Fibroblast of villous mesenchyme (primary cell): ENCODE results near the gene RNASE11. TPM values are rescaled to one million over a fixed set of nuclear protein-coding genes. Genes with fewer than 3 reads are reported as not detected.
A peak's percentile ranks its signal among the peaks of the same experiment; 100 is the strongest.
"Not testable (repeated sequence)": the region's sequence is repeated elsewhere in the genome, so short reads cannot be mapped to it uniquely, and the experiment has no call there.

Source experiments
- DNase-seq: peaks from one replicate; pipeline ENCODE4 v3.0.0-alpha.2; 2010; ENCODE audit warnings: low read depth
- H3K4me3 ChIP-seq: 2 replicates; pipeline ENCODE4 v1.5.1; 2011; ENCODE audit warnings: low read depth, mild to moderate bottlenecking, low read length
- total RNA-seq: library from RNA; depleted of rRNA; stranded (reverse); fragments of >200 nt; gene quantifications from 2 replicates; pipeline ENCODE4 v1.2.3, GENCODE V29; 2012
- TF ChIP-seq, protein P1 (sequence below): IDR thresholded peaks from 2 replicates; pipeline ENCODE4 v1.5.1; 2012; ENCODE audit warnings: low read depth, mild to moderate bottlenecking, low read length; ENCODE audit not compliant: insufficient read depth

RNASE11 gene
- total RNA-seq, 1 donor, result not detected

- TF ChIP-seq, protein P1, sequence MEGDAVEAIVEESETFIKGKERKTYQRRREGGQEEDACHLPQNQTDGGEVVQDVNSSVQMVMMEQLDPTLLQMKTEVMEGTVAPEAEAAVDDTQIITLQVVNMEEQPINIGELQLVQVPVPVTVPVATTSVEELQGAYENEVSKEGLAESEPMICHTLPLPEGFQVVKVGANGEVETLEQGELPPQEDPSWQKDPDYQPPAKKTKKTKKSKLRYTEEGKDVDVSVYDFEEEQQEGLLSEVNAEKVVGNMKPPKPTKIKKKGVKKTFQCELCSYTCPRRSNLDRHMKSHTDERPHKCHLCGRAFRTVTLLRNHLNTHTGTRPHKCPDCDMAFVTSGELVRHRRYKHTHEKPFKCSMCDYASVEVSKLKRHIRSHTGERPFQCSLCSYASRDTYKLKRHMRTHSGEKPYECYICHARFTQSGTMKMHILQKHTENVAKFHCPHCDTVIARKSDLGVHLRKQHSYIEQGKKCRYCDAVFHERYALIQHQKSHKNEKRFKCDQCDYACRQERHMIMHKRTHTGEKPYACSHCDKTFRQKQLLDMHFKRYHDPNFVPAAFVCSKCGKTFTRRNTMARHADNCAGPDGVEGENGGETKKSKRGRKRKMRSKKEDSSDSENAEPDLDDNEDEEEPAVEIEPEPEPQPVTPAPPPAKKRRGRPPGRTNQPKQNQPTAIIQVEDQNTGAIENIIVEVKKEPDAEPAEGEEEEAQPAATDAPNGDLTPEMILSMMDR, result no peak
- no peak for DNase-seq
- no peak overlapping the region for H3K4me3 ChIP-seq
Measured at GRCh38 chr14:20620798-20621478, 33.1 kb upstream of the RNASE11 start.

GRCh38 chr14:20619688-20620087, 31.9 kb upstream of the RNASE11 start:
- not testable (repeated sequence) for DNase-seq, H3K4me3 ChIP-seq

DNA sequence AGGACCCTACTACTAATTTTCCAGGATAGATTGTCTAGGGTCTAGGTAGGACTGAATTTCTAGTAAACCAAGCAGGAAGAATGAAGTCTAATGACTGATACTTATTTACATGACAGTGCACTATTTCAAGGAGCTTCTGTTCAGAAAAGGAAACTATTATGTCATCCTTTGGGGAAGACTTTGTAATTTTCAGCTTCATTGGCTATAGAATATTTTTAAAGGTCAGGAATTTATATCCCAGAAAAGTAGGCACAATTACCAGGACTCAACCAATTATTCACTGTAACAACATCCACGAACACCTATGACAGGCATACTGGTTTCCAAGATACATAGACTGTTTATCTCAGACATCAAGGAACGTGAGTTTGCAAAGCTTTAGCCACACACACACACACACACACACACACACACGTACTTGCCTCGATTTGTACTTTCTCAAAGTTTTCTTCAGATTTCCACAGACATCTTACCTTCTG, 30.5 kb upstream of the RNASE11 start:
- no peak overlapping the region for H3K4me3 ChIP-seq
- DNase-seq, result no peak
- TF ChIP-seq, protein P1, result no peak

GRCh38 chr14:20617138-20618003, 29.6 kb upstream of the RNASE11 start:
- TF ChIP-seq, protein P1, result no peak
- no peak for DNase-seq
- H3K4me3 ChIP-seq, result no peak overlapping the region

- no peak overlapping the region for H3K4me3 ChIP-seq
- TF ChIP-seq, protein P1, result no peak
- DNase-seq, result no peak
Measured at GRCh38 chr14:20615996-20616395, 28.2 kb upstream of the RNASE11 start.

DNA sequence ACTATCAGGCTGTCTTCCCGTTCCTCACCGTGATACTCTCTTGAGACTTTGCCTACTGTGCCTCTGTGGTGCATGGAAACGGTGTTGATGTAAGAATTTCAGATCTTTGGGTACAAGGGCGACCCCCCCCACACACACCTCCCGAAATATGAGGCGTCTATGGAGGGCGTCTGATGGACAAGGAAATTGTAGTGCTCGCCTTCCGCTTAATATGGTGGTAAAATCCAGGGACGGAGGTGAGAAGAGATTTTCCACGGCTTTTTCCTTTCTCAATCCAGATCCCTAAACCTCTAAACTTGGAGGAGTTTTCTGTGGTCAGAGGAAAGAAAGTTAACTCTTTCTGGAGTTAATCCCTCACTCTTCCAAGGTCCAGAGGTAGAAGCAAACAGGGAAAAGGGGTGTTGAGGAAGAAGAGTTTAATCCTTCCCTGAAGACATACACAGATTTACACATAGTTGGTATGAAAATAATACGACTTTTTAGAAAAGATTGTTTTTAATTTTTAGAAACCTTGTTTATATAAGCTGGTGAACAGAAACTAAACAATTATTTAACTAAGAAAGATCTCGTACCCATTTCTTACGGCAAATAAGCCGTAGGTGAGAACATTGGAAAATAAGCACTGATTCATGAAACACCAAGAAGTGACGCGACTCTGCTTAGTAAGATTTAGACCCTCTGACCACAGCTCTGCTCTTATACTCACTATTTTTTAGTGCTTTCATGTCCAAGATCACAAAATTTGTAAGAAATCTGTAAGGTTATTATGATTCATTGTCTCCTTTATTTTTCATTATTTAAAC, 26.4 kb upstream of the RNASE11 start:
- peak; percentile 6 for DNase-seq
- H3K4me3 ChIP-seq, result peak overlapping the region; percentile 79
- TF ChIP-seq, protein P1, result no peak
